Activated CD4-positive, alpha-beta T cell treated with anti-CD3 and anti-CD28 coated beads for 36 hours (primary cell): Measurements from ENCODE around the gene ZNF41. TPM values are rescaled to one million over a fixed set of nuclear protein-coding genes. Genes with fewer than 3 reads are reported as not detected.

Source experiments
- ATAC-seq: fragments of 200-7000 bp; cut with Tn5 transposase; one replicate; pipeline ENCODE4 v1.10.0; 2021; ENCODE audit warnings: mild to moderate bottlenecking, moderate library complexity
- CTCF ChIA-PET: fragments of 350-600 bp; sonication (Branson Sonifier 250); formaldehyde crosslinking; loops from one replicate; lab custom pipeline; 2021; ENCODE audit warnings: antibody characterized with exemption; lab: Charles Lee
- POLR2A ChIA-PET: fragments of 350-600 bp; sonication (Branson Sonifier 250); formaldehyde crosslinking; loops from one replicate; lab custom pipeline; 2021; ENCODE audit warnings: antibody characterized with exemption, inconsistent platforms; lab: Charles Lee
- DNase-seq: peaks from one replicate; pipeline ENCODE4 v3.0.0-alpha.2; 2020
- H3K27ac Mint-ChIP-seq: one replicate; pipeline ENCODE4 v1.8.0; 2021; ENCODE audit warnings: mixed read lengths
- H3K27me3 Mint-ChIP-seq: one replicate; pipeline ENCODE4 v1.8.0; 2021; ENCODE audit warnings: mixed read lengths
- H3K36me3 Mint-ChIP-seq: one replicate; pipeline ENCODE4 v1.8.0; 2021; ENCODE audit warnings: low read depth, mixed read lengths
- H3K4me1 Mint-ChIP-seq: one replicate; pipeline ENCODE4 v1.8.0; 2021; ENCODE audit warnings: mixed read lengths
- H3K4me3 Mint-ChIP-seq: one replicate; pipeline ENCODE4 v1.8.0; 2021; ENCODE audit warnings: mild to moderate bottlenecking, moderate library complexity, mixed read lengths
- H3K9me3 Mint-ChIP-seq: one replicate; pipeline ENCODE4 v1.8.0; 2021; ENCODE audit warnings: low read depth, mixed read lengths
- intact Hi-C, 2 experiments: fragments of 100-400 bp; cut with DNase I in 1 of 2; cut with micrococcal nuclease in 1 of 2; formaldehyde crosslinking; loops; one replicate each; pipeline versions ENCODE4 v1.14.2 to v1.15.1; 2022 to 2024; cut with DNase I, micrococcal nuclease
- total RNA-seq, 2 experiments: library from RNA; stranded (reverse); gene quantifications; one replicate each; pipeline ENCODE4 v1.2.3, GENCODE V29; 2021

ZNF41 gene
- total RNA-seq, 2 experiments from 2014 or later: 9.3 to 10.9 TPM

DNA sequence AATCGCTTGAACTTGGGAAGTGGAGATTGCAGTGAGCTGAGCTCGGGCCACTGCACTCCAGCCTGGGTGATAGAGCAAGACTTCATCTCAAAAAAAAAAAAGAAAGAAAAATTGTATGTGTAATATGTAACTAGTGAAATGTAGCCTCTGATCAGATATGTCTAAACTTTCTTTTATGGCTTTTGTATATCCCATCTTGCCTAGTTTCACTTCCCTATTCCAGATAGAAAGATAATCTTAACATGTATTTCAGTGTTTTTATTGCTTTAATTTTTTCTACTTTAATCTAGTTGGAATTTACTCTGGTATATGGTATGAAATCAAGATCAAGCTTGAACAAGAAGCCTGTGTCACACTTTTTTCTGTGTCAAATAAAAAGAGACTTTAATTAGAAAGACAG lies 1.9 kb upstream of the ZNF41 start:
- DNase-seq: no peak
- peaks cover 34% of the 10 kb centered on the region for H3K4me1 Mint-ChIP-seq
- no peak overlapping the region for H3K27ac Mint-ChIP-seq
- POLR2A ChIA-PET: interaction anchor here (0.6 kb wide), 1 partner anchor 70 kb away, joined by 3 read pairs; no protein-coding TSS in a partner anchor
- H3K27me3 Mint-ChIP-seq: no peaks in the 10 kb centered on the region
- CTCF ChIA-PET: interaction anchor here (0.7 kb wide), 1 partner anchor 39 kb away, joined by 3 read pairs; no protein-coding TSS in a partner anchor
- H3K9me3 Mint-ChIP-seq: no peaks in the 10 kb centered on the region
- H3K36me3 Mint-ChIP-seq: peaks cover 10% of the 10 kb centered on the region
- H3K4me3 Mint-ChIP-seq: peak overlapping the region; percentile 3
- ATAC-seq: no peak
- intact Hi-C loops: loop anchor here in 1 of 2 experiments (5.0 to 10.0 kb wide), 3 partner anchors 352 to 992 kb away; partner anchors contain the start of genes FTSJ1 and ZNF81

- CTCF ChIA-PET: interaction anchor here (0.7 to 1.0 kb wide), 2 partner anchors 338 to 646 kb away, joined by 3 read pairs; partner anchors contain the start of gene RBM10
- H3K27ac Mint-ChIP-seq: peak overlapping the region; percentile 94
Measured at GRCh38 chrX:47483306-47484268, 565 bp upstream of the ZNF41 start.

DNA sequence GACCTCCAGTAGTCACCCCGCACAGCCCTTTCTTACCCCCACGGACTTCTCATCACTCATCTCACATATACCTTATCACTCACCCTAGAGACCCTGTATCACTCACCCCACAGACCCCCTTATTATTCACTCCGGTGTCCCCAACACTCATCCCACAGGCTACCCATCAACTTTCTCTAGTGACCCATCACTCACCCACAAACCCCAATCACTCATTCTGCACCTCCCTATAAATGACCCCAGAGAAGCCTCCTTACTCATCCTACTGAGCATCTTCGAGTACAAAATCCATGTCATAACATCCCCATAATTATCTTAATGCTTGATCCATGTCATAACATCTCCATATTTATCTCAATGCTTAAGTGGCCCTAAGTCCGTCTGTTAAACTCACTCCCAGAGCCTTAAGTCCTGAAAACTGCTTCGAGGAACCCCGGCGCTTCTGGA lies 934 bp downstream of the ZNF41 start:
- H3K9me3 Mint-ChIP-seq: no peaks in the 10 kb centered on the region
- peaks cover 13% of the 10 kb centered on the region for H3K36me3 Mint-ChIP-seq
- no peaks in the 10 kb centered on the region for H3K27me3 Mint-ChIP-seq
- intact Hi-C loops: loop anchor here (1.0 to 10.0 kb wide), 13 partner anchors 41 to 995 kb away; partner anchors contain the start of genes ARAF (in 1 of the 2), CDK16 (in 1 of the 2), FTSJ1 (in 1 of the 2) and RBM10 (in 1 of the 2)
- ATAC-seq: peak; percentile 33
- CTCF ChIA-PET: no interaction called here
- H3K4me1 Mint-ChIP-seq: peaks cover 44% of the 10 kb centered on the region
- H3K27ac Mint-ChIP-seq: peak overlapping the region; percentile 94
- POLR2A ChIA-PET: no interaction called here
- H3K4me3 Mint-ChIP-seq: peak overlapping the region; percentile 97
- DNase-seq: peak; percentile 14

More at GRCh38 chrX:47483306-47484268, 565 bp upstream of the ZNF41 start:
- POLR2A ChIA-PET: no interaction called here
- H3K9me3 Mint-ChIP-seq: no peaks in the 10 kb centered on the region
- peaks cover 37% of the 10 kb centered on the region for H3K4me1 Mint-ChIP-seq
- ATAC-seq: no peak
- H3K27me3 Mint-ChIP-seq: no peaks in the 10 kb centered on the region
- H3K4me3 Mint-ChIP-seq: peak overlapping the region; percentile 97
- no peak for DNase-seq
- intact Hi-C loops: loop anchor here (1.0 to 10.0 kb wide), 6 partner anchors 40 to 994 kb away; partner anchors contain the start of genes FTSJ1 (in 1 of the 2), UXT (in 1 of the 2) and ZNF81 (in 1 of the 2)
- peaks cover 10% of the 10 kb centered on the region for H3K36me3 Mint-ChIP-seq

- peak overlapping the region; percentile 97 for H3K4me3 Mint-ChIP-seq
- no peak overlapping the region for H3K27ac Mint-ChIP-seq
- no peak for ATAC-seq
- intact Hi-C loops: loop anchor here in 1 of 2 experiments (5.0 to 10.0 kb wide), 3 partner anchors 356 to 996 kb away; partner anchors contain the start of genes FTSJ1 and ZNF81
- CTCF ChIA-PET: interaction anchor here (0.9 kb wide), 1 partner anchor 169 kb away, joined by 4 read pairs; no protein-coding TSS in a partner anchor
- H3K4me1 Mint-ChIP-seq: peaks cover 47% of the 10 kb centered on the region
- H3K36me3 Mint-ChIP-seq: peaks cover 13% of the 10 kb centered on the region
- DNase-seq: no peak
- no peaks in the 10 kb centered on the region for H3K27me3 Mint-ChIP-seq
- POLR2A ChIA-PET: no interaction called here
- no peaks in the 10 kb centered on the region for H3K9me3 Mint-ChIP-seq
Measured at GRCh38 chrX:47481160-47481559, 1.9 kb downstream of the ZNF41 start.

DNA sequence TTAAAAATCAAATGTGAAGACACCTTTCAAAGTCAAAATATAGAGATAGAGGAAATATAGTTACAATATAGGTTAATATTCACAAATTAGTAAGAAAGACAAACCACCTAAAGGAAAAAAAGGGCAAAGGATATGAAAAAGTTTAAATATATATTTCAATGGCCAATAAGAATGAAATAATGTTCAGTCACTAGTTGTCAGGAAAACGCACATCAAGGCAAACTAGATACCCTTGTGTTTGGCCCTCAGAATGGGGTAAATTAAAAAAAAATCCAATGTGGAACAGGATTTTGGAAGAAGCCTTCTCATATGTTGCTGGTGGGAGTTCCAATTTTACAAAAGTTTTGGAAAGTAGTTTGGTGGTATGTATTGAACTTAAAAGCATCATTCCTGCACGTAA lies 2.4 kb downstream of the ZNF41 start:
- H3K9me3 Mint-ChIP-seq: no peaks in the 10 kb centered on the region
- ChIA-PET CTCF (no interaction called here), POLR2A (no interaction called here)
- peaks cover 51% of the 10 kb centered on the region for H3K4me1 Mint-ChIP-seq
- H3K27me3 Mint-ChIP-seq: no peaks in the 10 kb centered on the region
- H3K36me3 Mint-ChIP-seq: peaks cover 15% of the 10 kb centered on the region
- DNase-seq: no peak
- intact Hi-C loops: loop anchor here in 1 of 2 experiments (5.0 to 10.0 kb wide), 3 partner anchors 357 to 997 kb away; partner anchors contain the start of genes FTSJ1 and ZNF81
- ATAC-seq: no peak
- H3K4me3 Mint-ChIP-seq: peak overlapping the region; percentile 97
- H3K27ac Mint-ChIP-seq: no peak overlapping the region

- ATAC-seq: peak; percentile 66
- no peaks in the 10 kb centered on the region for H3K27me3 Mint-ChIP-seq
- DNase-seq: no peak
- POLR2A ChIA-PET: no interaction called here
- H3K27ac Mint-ChIP-seq: no peak overlapping the region
- no peak overlapping the region for H3K4me3 Mint-ChIP-seq
- H3K4me1 Mint-ChIP-seq: peaks cover 23% of the 10 kb centered on the region
- H3K9me3 Mint-ChIP-seq: no peaks in the 10 kb centered on the region
- peaks cover 4% of the 10 kb centered on the region for H3K36me3 Mint-ChIP-seq
- intact Hi-C loops: no loop called here
- CTCF ChIA-PET: no interaction called here
Measured at GRCh38 chrX:47475476-47475875, 7.5 kb downstream of the ZNF41 start.

DNA sequence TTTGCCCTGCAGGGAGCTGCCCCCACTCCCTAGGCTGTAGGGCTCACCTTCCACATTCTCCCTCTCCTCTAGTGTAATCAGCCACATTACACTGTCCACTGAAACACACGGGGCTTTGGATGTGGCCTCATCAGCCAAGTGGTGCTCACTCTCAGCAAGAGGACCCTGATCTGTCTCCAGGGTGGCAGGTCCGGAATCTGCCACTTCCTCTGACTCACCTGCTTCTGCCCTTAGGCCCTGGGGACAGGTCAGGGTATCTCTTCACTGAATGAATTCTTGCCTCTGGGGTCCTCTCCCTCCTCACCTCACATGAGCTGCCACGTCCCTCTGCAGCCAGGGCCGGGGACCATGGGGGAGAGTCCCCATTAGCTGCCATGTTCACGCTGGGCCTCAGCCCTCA lies 15.9 kb downstream of the ZNF41 start:
- DNase-seq (no peak), ATAC-seq (no peak)
- H3K27ac Mint-ChIP-seq: no peak overlapping the region
- POLR2A ChIA-PET: no interaction called here
- peaks cover 2% of the 10 kb centered on the region for H3K4me1 Mint-ChIP-seq
- H3K4me3 Mint-ChIP-seq: no peak overlapping the region
- no peaks in the 10 kb centered on the region for H3K27me3 Mint-ChIP-seq
- intact Hi-C loops: no loop called here
- peaks cover 27% of the 10 kb centered on the region for H3K36me3 Mint-ChIP-seq
- CTCF ChIA-PET: no interaction called here
- peaks cover 5% of the 10 kb centered on the region for H3K9me3 Mint-ChIP-seq

DNA sequence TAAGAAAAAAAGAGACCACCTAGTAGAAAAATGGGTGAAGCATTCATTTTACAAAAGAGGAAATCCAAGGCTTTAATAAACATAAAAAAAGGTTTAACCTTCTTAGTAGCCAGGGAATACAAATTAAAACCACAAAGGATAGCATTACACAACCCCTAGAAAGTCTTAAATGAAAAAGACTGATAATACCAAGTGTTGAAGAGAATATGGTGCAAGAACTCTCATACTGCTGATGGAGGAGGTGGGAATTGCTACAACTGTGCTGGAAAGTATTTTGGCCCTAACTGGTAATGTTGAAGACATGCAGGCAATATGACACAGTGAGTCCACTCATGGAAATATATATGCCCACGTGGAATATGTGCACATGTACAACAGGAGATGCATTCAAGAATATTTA lies 22.5 kb downstream of the ZNF41 start:
- ATAC-seq: no peak
- no peak overlapping the region for H3K4me3 Mint-ChIP-seq
- no peaks in the 10 kb centered on the region for H3K4me1 Mint-ChIP-seq
- no peak overlapping the region for H3K27ac Mint-ChIP-seq
- no peaks in the 10 kb centered on the region for H3K27me3 Mint-ChIP-seq
- H3K9me3 Mint-ChIP-seq: peaks cover 5% of the 10 kb centered on the region
- CTCF ChIA-PET: interaction anchor here (0.7 kb wide), 1 partner anchor 11 kb away, joined by 3 read pairs; no protein-coding TSS in a partner anchor
- H3K36me3 Mint-ChIP-seq: peaks cover 33% of the 10 kb centered on the region
- POLR2A ChIA-PET: no interaction called here
- intact Hi-C loops: no loop called here
- DNase-seq: no peak

- H3K36me3 Mint-ChIP-seq: peaks cover 44% of the 10 kb centered on the region
- H3K27ac Mint-ChIP-seq: no peak overlapping the region
- DNase-seq (no peak), ATAC-seq (no peak)
- H3K4me3 Mint-ChIP-seq: no peak overlapping the region
- ChIA-PET POLR2A (no interaction called here), CTCF (no interaction called here)
- no peaks in the 10 kb centered on the region for H3K4me1 Mint-ChIP-seq
- H3K27me3 Mint-ChIP-seq: no peaks in the 10 kb centered on the region
- intact Hi-C loops: no loop called here
- peaks cover 5% of the 10 kb centered on the region for H3K9me3 Mint-ChIP-seq
Measured at GRCh38 chrX:47458528-47458927, 24.5 kb downstream of the ZNF41 start.

- intact Hi-C loops: no loop called here
- CTCF ChIA-PET: no interaction called here
- no peak for DNase-seq
- no peak overlapping the region for H3K4me3 Mint-ChIP-seq
- H3K27ac Mint-ChIP-seq: no peak overlapping the region
- POLR2A ChIA-PET: no interaction called here
- no peak for ATAC-seq
- H3K9me3 Mint-ChIP-seq: peaks cover 2% of the 10 kb centered on the region
- H3K4me1 Mint-ChIP-seq: no peaks in the 10 kb centered on the region
- peaks cover 55% of the 10 kb centered on the region for H3K36me3 Mint-ChIP-seq
- H3K27me3 Mint-ChIP-seq: no peaks in the 10 kb centered on the region
Measured at GRCh38 chrX:47456080-47456479, 26.9 kb downstream of the ZNF41 start.

DNA sequence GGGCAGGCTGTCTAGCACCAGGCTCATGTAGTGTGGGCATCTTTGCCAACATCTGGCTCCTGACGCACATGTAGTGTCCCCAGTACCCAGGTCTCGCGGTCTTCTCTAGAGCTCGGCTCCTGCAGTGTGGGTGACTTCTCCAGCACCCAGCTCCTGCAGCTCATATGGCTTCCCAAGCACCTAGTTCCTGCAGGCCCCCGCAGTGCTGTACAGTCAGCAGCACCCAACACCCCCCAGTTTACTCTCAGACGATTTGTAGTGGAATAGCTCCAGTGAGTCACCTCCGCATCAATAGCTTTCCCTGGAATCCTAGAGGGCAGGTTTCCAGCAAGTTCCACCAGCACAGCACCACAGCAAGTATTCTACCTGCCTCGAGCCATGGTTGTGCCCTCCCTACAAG lies 30.9 kb downstream of the ZNF41 start:
- H3K36me3 Mint-ChIP-seq: peaks cover 89% of the 10 kb centered on the region
- DNase-seq (no peak), ATAC-seq (no peak)
- H3K9me3 Mint-ChIP-seq: peaks cover 26% of the 10 kb centered on the region
- H3K4me1 Mint-ChIP-seq: no peaks in the 10 kb centered on the region
- H3K4me3 Mint-ChIP-seq: no peak overlapping the region
- H3K27ac Mint-ChIP-seq: no peak overlapping the region
- H3K27me3 Mint-ChIP-seq: no peaks in the 10 kb centered on the region
- ChIA-PET POLR2A (no interaction called here), CTCF (no interaction called here)
- intact Hi-C loops: no loop called here
